Upper lobe of left lung (tissue), 6 donors: ENCODE results near the gene SERPINA3. TPM values are rescaled to one million over a fixed set of nuclear protein-coding genes. Genes with fewer than 3 reads are reported as not detected.

Experiments used
- ATAC-seq, 2 donors: fragments of 200-7000 bp; cut with Tn5 transposase; one replicate each; pipeline ENCODE4 v1.9.1; 2022; ENCODE audit warnings: mild to moderate bottlenecking in 2 of 2, moderate library complexity in 2 of 2; ENCODE audit not compliant: low FRiP score in 2 of 2
- DNase-seq, 2 donors: peaks; one replicate each; pipeline ENCODE4 v3.0.0-alpha.2; 2019 to 2020
- H3K27ac ChIP-seq, 4 donors: fragments of 200-600 bp; sonication (generic); one replicate each; pipeline ENCODE4 v1.5.1; 2016 to 2019
- H3K27me3 ChIP-seq, 4 donors: fragments of 200-600 bp; sonication (generic); one replicate each; pipeline ENCODE4 v1.5.1; 2017 to 2019
- H3K36me3 ChIP-seq, 4 donors: fragments of 200-600 bp; sonication (generic); one replicate each; pipeline ENCODE4 v1.5.1; 2016 to 2019
- H3K4me1 ChIP-seq, 4 donors: fragments of 200-600 bp; sonication (generic); one replicate each; pipeline ENCODE4 v1.5.1; 2018 to 2019
- H3K4me3 ChIP-seq, 4 donors: fragments of 200-600 bp; sonication (generic); one replicate each; pipeline ENCODE4 v1.5.1; 2017 to 2019; ENCODE audit warnings: mild to moderate bottlenecking in 2 of 4, moderate library complexity in 1 of 4
- H3K9me3 ChIP-seq, 4 donors: fragments of 200-600 bp; sonication (generic); one replicate each; pipeline ENCODE4 v1.5.1; 2018 to 2019
- CTCF ChIP-seq, 6 experiments: fragments of 450-650 bp in 4 of 6; fragments of 200-600 bp in 2 of 6; sonication (generic) in 2 of 6; IDR thresholded peaks; one replicate each; pipeline ENCODE4 v1.5.1; 2016 to 2019; ENCODE audit warnings: antibody characterized with exemption in 6 of 6
- EP300 ChIP-seq, 4 donors: sonication (generic); formaldehyde crosslinking; IDR thresholded peaks; one replicate each; pipeline ENCODE4 v1.5.1; 2017; ENCODE audit warnings: antibody characterized with exemption in 4 of 4, control low read depth in 2 of 4
- POLR2A ChIP-seq, 4 donors: fragments of 450-650 bp; IDR thresholded peaks; one replicate each; pipeline ENCODE4 v1.5.1; 2016 to 2017; ENCODE audit warnings: antibody characterized with exemption in 4 of 4, mild to moderate bottlenecking in 2 of 4
- POLR2AphosphoS5 ChIP-seq, 2 donors: sonication (generic); formaldehyde crosslinking; IDR thresholded peaks; one replicate each; pipeline ENCODE4 v1.5.1; 2017; ENCODE audit warnings: antibody characterized with exemption in 2 of 2
- WGBS, 2 donors: methylation state at CpG; one replicate each; pipeline ENCODE4 v1.1.5; 2017 to 2018; 5-methylcytosine and 5-hydroxymethylcytosine counted together
- total RNA-seq, 6 donors: library from RNA; depleted of rRNA in 4 of 6; stranded (reverse); fragments of >200 nt in 4 of 6; gene quantifications; one replicate each; pipeline versions ENCODE4 v1.1.0 to v1.2.1, GENCODE V29; 2016 to 2021
- donor health status: DM: no; HTN: no; CAD: no; lungs with moderate emphysema.
- donor health status: DM: no; HTN: yes; CAD: no; lungs with severe emphysema.

The SERPINA3 gene
- total RNA-seq, 6 donors from 2014 or later, result 32.5 to 111 (median 55.4) TPM

DNA sequence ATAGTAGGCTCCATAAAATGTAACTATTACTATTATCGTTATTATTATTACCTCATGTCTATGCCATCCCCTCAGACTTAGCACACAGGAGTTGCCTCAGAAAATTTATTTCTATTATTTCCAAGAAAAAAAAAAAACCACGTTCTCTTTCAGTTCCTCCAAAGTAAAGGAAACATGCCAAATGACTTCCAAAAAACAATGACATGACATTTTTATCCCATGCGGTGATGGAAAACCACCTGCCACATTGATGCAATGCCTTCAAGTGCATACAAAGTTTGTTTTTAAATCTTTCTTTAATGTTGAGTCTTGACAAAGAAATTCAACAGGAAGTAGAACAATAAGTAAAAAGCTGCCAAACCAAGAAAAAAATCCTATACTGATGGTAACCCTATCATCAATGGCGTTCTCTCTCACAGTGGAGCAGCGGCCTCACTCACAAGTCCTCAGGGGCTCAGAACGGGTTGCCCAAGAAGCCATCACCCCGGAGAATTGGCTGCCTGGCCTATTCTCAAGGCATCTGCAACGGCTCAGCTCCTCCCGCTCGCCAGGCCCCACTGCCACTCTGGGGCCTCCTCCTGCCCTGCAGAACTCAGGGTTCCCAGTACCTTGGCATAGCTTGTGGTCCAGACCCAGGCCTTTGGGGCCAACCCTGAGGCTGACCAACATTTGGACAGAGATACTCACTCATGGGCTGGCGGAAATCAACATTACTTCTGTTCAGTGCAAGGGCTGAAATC is 51.9 kb downstream of the SERPINA3 start:
- Histone ChIP-seq H3K36me3 (no peaks in the 10 kb centered on the region), H3K9me3 (no peaks in the 10 kb centered on the region), H3K27me3 (no peaks in the 10 kb centered on the region), H3K4me3 (no peak overlapping the region), H3K4me1 (no peaks in the 10 kb centered on the region), H3K27ac (no peak overlapping the region)
- TF ChIP-seq POLR2AphosphoS5 (IDR thresholded peaks at IDR 0.05) (no peak), POLR2A (IDR thresholded peaks at IDR 0.05) (no peak), CTCF (IDR thresholded peaks at IDR 0.05) (no peak)
- DNase-seq (peak in 1 of 2 donors; percentile 13), ATAC-seq (no peak)
- WGBS, 2 donors, result 66 to 80% methylated on average over 10 to 11 of the region's 11 CpGs

DNA sequence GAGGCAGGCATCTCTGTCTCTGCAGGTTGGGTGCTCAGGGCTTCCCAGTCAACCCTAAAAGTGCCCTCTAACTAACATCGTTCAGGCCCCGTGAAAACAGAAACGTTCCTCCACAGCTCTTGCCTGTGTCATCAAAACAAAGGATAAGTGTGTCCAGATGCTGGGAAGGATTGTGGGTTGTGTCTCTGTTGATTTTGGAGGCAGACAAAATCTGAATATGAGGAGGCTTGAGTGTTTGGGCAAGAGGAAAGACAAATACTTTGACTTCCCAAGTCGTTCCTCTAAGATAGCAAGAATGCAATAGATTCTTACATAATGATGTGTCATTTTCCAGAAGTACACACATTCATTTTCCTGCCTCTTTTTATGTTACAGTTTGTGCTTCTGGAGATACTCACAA is 52.9 kb downstream of the SERPINA3 start:
- H3K4me3 ChIP-seq, result no peak overlapping the region
- WGBS, 2 donors, result 55 to 58% methylated on average over 4 of the region's 4 CpGs
- no peak overlapping the region for H3K27ac ChIP-seq
- no peaks in the 10 kb centered on the region for H3K36me3 ChIP-seq
- ATAC-seq, result peak in 1 of 2 donors; percentile 57
- H3K9me3 ChIP-seq, result no peaks in the 10 kb centered on the region
- no peaks in the 10 kb centered on the region for H3K4me1 ChIP-seq
- no peaks in the 10 kb centered on the region for H3K27me3 ChIP-seq
- TF ChIP-seq EP300 (IDR thresholded peaks at IDR 0.05), result no peak
- DNase-seq, result no peak

GRCh38 chr14:94665544-94665943 is 53.4 kb downstream of the SERPINA3 start:
- H3K4me3 ChIP-seq, result no peak overlapping the region
- 44 to 87% methylated on average over 2 of the region's 2 CpGs for WGBS, 2 donors
- H3K27me3 ChIP-seq, result no peaks in the 10 kb centered on the region
- no peak overlapping the region for H3K27ac ChIP-seq
- no peaks in the 10 kb centered on the region for H3K9me3 ChIP-seq
- TF ChIP-seq CTCF (IDR thresholded peaks at IDR 0.05) (no peak), POLR2AphosphoS5 (IDR thresholded peaks at IDR 0.05) (no peak), EP300 (IDR thresholded peaks at IDR 0.05) (no peak), POLR2A (IDR thresholded peaks at IDR 0.05) (no peak)
- no peaks in the 10 kb centered on the region for H3K4me1 ChIP-seq
- no peaks in the 10 kb centered on the region for H3K36me3 ChIP-seq
- DNase-seq (no peak), ATAC-seq (no peak)

DNA sequence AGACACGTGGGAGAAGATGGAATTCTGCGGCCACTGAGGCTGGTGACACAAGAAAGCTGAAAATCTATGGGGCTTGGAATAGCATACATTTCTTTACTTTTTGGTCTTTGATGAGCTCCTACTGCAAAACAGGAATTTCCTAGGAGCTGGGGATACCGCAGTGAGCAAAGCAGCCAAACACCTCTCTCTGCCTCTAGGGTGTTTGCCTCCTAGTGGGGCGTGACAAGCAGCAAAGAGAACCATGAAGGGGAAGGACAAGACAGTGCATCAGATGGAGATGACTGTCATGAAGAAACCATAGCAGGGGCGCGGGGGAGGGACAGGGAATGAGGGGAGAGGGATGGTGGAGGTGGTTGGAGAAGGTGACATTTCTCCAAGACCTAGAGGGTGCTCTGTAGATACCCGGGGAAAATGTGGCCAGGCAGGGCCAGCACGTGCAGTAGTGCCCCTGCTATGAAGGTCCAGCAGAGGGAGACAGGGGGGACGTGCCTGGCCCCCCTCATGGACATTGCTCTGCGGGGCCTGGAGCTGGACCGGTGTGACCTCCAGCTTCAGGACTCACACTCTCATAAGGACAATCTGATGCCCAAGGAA is 58.6 kb downstream of the SERPINA3 start:
- ATAC-seq, result no peak

More for the DNA sequence above, 58.6 kb downstream of the SERPINA3 start:
- no peak overlapping the region for H3K27ac ChIP-seq
- WGBS, 2 donors, result 77 to 87% methylated on average over 11 of the region's 11 CpGs
- H3K9me3 ChIP-seq, result no peaks in the 10 kb centered on the region
- TF ChIP-seq POLR2AphosphoS5 (IDR thresholded peaks at IDR 0.05), result no peak
- no peak for TF ChIP-seq EP300 (IDR thresholded peaks at IDR 0.05)
- no peak for TF ChIP-seq POLR2A (IDR thresholded peaks at IDR 0.05)
- no peak for TF ChIP-seq CTCF (IDR thresholded peaks at IDR 0.05)
- DNase-seq, result peak in 1 of 2 donors; percentile 4
- H3K4me1 ChIP-seq, result no peaks in the 10 kb centered on the region
- H3K36me3 ChIP-seq, result no peaks in the 10 kb centered on the region
- no peak overlapping the region for H3K4me3 ChIP-seq
- no peaks in the 10 kb centered on the region for H3K27me3 ChIP-seq
